Fibroblast of lung (primary cell): Measurements from ENCODE around the gene PLEKHA5.

ENCODE experiments used
- EZH2 ChIP-seq: IDR thresholded peaks from 2 replicates; pipeline ENCODE4 v1.5.1; 2012; ENCODE audit warnings: low read length, control low read depth, mild to moderate bottlenecking; ENCODE audit errors: missing control alignments
- TF ChIP-seq, protein P1 (sequence below), 2 donors: IDR thresholded peaks in 1 of 2; conservative IDR thresholded peaks in 1 of 2; 1 replicate in 1 of 2; 2 replicates in 1 of 2; pipeline ENCODE4 v1.5.1; 2011 to 2012; ENCODE audit warnings: low read length in 2 of 2, control low read depth in 1 of 2, inconsistent platforms in 1 of 2, low read depth in 1 of 2, mild to moderate bottlenecking in 1 of 2

DNA sequence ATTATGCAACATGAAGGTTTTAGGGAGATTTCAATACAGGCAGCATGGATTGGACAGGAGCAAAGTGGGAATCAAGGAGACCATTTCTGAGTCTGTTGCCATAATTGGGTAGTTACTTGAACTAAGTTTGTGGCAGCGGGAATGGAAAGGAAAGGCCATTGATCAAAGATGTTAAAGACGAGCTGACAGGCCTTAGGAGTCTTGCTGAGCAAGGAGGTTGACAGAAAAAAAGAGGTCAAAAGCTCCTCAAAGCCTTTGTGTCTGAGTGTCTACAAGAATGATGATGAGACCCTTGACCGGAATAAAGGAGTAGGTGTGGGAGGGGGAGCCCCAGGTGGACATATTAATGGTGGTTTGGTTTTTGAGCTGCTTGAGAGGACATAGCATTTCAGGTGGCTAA lies 9.4 kb downstream of the PLEKHA5 start:
- TF ChIP-seq, protein P1, sequence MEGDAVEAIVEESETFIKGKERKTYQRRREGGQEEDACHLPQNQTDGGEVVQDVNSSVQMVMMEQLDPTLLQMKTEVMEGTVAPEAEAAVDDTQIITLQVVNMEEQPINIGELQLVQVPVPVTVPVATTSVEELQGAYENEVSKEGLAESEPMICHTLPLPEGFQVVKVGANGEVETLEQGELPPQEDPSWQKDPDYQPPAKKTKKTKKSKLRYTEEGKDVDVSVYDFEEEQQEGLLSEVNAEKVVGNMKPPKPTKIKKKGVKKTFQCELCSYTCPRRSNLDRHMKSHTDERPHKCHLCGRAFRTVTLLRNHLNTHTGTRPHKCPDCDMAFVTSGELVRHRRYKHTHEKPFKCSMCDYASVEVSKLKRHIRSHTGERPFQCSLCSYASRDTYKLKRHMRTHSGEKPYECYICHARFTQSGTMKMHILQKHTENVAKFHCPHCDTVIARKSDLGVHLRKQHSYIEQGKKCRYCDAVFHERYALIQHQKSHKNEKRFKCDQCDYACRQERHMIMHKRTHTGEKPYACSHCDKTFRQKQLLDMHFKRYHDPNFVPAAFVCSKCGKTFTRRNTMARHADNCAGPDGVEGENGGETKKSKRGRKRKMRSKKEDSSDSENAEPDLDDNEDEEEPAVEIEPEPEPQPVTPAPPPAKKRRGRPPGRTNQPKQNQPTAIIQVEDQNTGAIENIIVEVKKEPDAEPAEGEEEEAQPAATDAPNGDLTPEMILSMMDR (conservative IDR thresholded peaks at IDR 0.05 in 1 of 2, IDR thresholded peaks at IDR 0.05 in 1 of 2; ENCODE audit: low read depth in 1 of 2, low read length in 2 of 2) = no peak
- TF ChIP-seq EZH2 = no peak
